ENCODE measurements around the gene ASB18.

ASB18 gene

DNA sequence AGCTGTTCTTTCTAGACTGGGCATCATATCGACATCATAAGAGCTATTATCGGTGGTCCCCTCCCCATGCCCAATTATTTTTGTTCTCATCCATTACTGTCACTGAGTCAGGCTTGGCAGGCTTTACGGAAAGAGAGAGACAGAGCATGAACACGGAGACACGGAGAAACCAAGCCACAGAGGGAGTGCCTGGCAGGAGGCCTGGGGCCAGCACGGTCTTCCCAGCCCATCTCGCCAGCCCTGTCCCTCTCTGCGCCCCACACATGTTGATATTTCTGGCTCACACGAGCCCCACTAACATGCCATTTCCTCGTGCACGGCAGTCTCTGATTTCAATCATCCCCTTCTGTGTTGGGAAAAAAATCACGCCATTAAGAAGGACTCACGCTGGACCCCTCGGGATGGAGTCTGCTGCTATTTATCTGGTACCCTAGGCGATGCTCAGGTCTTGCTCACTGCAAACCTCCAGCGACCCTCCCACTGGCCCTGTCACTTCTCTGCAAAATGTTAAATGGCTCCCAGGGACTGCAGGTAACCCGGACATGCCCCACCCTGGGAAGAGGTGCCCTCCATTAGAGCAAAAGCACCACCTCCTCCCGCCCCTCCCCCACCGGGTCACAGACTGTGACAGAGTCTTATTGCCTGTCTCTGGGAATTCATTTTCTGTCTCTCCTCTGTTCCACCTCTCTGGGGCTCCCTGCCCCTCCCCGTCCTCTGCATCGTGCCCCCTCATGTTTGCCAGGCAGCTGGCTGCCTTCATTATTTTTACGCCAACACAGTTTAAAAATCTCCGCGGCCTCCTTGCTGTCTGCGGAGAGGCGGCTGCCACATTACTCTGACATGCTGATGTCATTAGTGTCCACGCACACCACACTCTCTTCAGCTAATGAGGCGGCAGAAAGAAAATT is 55.9 kb downstream of the ASB18 start:
- TF ChIP-seq, protein P1, sequence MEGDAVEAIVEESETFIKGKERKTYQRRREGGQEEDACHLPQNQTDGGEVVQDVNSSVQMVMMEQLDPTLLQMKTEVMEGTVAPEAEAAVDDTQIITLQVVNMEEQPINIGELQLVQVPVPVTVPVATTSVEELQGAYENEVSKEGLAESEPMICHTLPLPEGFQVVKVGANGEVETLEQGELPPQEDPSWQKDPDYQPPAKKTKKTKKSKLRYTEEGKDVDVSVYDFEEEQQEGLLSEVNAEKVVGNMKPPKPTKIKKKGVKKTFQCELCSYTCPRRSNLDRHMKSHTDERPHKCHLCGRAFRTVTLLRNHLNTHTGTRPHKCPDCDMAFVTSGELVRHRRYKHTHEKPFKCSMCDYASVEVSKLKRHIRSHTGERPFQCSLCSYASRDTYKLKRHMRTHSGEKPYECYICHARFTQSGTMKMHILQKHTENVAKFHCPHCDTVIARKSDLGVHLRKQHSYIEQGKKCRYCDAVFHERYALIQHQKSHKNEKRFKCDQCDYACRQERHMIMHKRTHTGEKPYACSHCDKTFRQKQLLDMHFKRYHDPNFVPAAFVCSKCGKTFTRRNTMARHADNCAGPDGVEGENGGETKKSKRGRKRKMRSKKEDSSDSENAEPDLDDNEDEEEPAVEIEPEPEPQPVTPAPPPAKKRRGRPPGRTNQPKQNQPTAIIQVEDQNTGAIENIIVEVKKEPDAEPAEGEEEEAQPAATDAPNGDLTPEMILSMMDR (IDR thresholded peaks at IDR 0.05; ENCODE audit: low read depth, low read length), result no peak
- no peak for DNase-seq (ENCODE audit: extremely low read depth, low read depth)

DNA sequence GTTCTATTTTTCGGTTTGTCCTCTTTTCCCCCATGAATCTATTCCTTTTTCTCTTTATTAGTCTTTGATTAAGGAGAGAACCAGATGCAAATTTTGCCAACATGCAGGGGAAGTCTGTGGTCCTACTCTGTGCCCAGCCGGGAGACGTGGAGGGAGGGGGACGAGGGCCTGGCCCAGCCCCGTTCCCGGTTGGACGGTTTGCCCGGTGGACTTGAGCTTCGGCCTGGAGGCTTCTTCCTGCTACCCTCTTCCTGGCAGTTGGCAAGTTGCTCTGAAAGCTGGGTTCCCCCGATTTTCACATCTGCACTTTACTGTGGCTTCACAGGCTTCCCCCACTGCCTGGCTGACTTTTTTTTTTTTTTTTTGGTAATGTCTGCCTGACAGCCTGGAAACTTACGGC is 56.7 kb downstream of the ASB18 start:
- TF ChIP-seq, protein P1 (IDR thresholded peaks at IDR 0.05; ENCODE audit: low read depth, low read length), result no peak
- DNase-seq (ENCODE audit: extremely low read depth, low read depth), result no peak

DNA sequence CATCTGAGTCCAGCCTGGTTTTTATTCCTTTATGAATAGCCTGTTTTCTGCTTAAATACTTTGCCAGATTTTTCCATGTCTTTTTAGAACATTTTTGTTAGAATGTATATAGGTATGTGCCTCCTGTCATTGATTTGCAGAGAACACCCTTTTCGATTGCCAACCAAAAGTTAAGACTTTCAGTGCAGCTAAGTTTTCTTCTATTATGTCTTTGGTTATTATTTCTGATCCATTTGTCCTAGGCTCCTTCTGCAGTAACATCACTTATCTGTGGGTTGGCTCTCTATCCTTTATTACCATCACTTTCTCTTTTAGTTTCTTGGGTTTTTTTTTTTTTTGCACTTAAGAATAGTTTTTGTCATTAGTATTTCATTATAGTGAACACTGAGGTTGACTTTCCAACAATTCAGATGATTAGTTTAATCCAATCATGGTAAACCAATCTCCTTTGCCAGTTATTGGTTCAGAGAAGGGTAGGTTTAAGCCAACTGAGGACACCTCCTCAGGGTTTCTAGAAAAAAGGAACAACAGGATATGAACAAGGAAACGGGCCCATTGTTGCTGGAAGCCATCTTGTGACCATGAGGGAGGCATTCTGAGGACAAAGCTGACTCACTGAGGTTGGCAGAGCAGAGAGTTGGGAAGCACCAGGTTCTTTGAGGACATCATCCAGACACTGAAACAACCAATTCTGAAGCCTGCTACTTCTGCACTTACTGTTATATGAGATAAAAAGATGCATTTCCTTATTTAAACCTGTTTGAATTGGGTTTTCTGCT is 58.1 kb downstream of the ASB18 start:
- TF ChIP-seq, protein P1 (IDR thresholded peaks at IDR 0.05; ENCODE audit: low read depth, low read length), result no peak
- no peak for DNase-seq (ENCODE audit: extremely low read depth, low read depth)

DNA sequence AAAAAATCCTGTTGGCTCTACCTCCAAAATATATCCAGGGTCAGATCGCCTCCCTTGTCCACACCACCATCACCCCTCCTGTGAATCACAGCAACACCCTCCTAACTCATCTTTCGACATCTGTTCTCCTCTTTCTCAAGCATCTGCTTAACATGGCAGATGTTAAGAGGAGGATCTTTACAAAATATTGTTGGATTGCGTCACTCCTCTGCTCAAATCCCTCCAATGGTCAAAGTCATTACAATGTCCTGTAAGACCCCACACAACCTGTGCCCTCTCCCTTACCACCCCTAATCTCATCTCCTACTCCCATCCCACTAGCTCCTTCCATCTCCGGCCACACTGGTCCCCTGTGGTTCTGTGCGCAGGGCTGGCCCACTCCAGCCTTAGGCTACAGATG is 59.3 kb downstream of the ASB18 start:
- TF ChIP-seq, protein P1 (IDR thresholded peaks at IDR 0.05; ENCODE audit: low read depth, low read length), result no peak

DNA sequence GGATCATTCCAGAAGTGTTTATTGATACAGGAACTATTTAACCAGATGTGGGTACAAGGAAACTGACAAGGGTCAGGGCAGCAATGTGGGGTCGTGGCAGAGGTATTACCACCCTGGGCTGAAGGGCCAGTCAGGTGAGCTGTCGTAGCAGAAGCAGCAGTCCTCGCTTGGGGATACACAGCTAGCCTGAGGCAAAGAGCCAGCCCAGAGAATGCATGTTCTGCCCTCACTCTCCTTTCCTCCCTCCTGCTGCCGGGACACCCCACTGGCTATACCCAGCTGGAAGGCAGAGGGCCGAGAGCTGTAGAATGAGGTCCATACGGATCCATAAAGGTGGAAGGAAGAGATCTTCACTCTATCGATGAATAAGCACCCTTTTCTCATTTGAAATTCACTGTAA is 63.8 kb downstream of the ASB18 start:
- DNase-seq (ENCODE audit: extremely low read depth, low read depth), result no peak
- TF ChIP-seq, protein P1 (IDR thresholded peaks at IDR 0.05; ENCODE audit: low read depth, low read length), result no peak

More for the DNA sequence above, 59.3 kb downstream of the ASB18 start:
- DNase-seq (ENCODE audit: extremely low read depth, low read depth), result no peak

DNA sequence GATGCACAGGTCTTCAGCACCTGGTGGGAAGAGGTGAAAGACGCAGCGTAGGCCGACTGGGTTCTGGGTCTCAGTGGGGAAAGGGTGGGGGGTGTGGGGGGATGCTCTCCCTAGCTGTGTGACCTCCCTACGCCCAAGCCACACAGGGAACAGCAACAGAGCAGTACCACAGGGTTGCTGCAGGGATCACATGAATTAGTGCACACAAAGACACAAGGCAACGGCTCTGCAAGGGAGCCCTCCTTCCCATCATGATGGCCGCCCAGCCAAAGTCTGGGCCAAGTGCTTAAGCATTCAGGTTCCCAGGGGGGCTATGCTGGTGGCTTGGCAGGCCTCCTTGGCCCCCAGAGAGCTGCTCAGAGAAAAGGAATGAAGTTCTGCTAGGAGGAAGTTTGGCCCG is 67.8 kb downstream of the ASB18 start:
- TF ChIP-seq, protein P1 (IDR thresholded peaks at IDR 0.05; ENCODE audit: low read depth, low read length), result no peak
- DNase-seq (ENCODE audit: extremely low read depth, low read depth), result no peak

DNA sequence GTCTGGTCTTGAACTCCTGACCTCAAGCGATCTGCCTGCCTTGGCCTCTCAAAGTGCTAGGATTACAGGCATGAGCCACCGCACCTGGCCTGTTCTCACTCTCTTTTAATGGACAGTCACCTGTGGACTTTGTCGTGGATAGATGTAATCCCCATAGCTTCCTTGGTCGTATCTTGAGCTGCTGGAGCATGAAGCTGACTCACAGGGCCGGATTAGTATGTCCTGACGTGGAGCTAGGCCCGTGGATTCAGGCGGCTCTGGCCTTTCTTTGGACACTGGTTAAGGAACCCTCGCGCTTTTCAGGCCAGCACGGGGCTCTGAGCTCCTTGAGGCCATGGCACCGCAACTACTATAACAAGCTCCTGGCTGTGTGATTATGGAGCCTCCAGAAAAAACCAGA is 68.5 kb downstream of the ASB18 start:
- TF ChIP-seq, protein P1 (IDR thresholded peaks at IDR 0.05; ENCODE audit: low read depth, low read length), result no peak
- no peak for DNase-seq (ENCODE audit: extremely low read depth, low read depth)

Data from AG09319 (cell line).